ENCODE results near the gene TAC4.

TAC4 gene

GRCh38 chr17:49848019-49848473 lies at the start of gene TAC4:
TAC4 (minus strand) TSS chr17:49848069; CDS start chr17:49848017, 52 bp downstream.
- no peak for DNase-seq

- DNase-seq = no peak
These were observed 49.0 kb upstream of the TAC4 start for GRCh38 chr17:49896860-49897259.

GRCh38 chr17:49896222-49896621 lies 48.4 kb upstream of the TAC4 start:
- DNase-seq = no peak

- no peak for DNase-seq
These were observed 47.9 kb upstream of the TAC4 start for GRCh38 chr17:49895812-49896211.

GRCh38 chr17:49894761-49895160 lies 46.9 kb upstream of the TAC4 start:
- DNase-seq = no peak

- no peak for DNase-seq
These were observed 44.0 kb upstream of the TAC4 start for GRCh38 chr17:49891694-49892389.

- DNase-seq = no peak
These were observed 43.4 kb upstream of the TAC4 start for GRCh38 chr17:49891271-49891670.

- no peak for DNase-seq
These were observed 43.0 kb upstream of the TAC4 start for GRCh38 chr17:49890852-49891251.

GRCh38 chr17:49890077-49890821 lies 42.4 kb upstream of the TAC4 start:
- DNase-seq = no peak

GRCh38 chr17:49889500-49889899 lies 41.6 kb upstream of the TAC4 start:
- DNase-seq = no peak

GRCh38 chr17:49887744-49888360 lies 40.0 kb upstream of the TAC4 start:
- no peak for DNase-seq

- DNase-seq = no peak
These were observed 39.3 kb upstream of the TAC4 start for GRCh38 chr17:49887086-49887743.

- DNase-seq = no peak
These were observed 38.2 kb upstream of the TAC4 start for GRCh38 chr17:49886036-49886435.

- no peak for DNase-seq
These were observed 34.6 kb upstream of the TAC4 start for GRCh38 chr17:49882434-49882833.

GRCh38 chr17:49881054-49881402 lies 33.2 kb upstream of the TAC4 start:
- DNase-seq = no peak

- DNase-seq = peak; percentile 68
These were observed 32.6 kb upstream of the TAC4 start for GRCh38 chr17:49880291-49881053.

GRCh38 chr17:49878931-49879904 lies 31.3 kb upstream of the TAC4 start:
- DNase-seq = no peak

- DNase-seq = no peak
These were observed 27.8 kb upstream of the TAC4 start for GRCh38 chr17:49875685-49876084.

- no peak for DNase-seq
These were observed 27.0 kb upstream of the TAC4 start for GRCh38 chr17:49874911-49875310.

GRCh38 chr17:49873926-49874325 lies 26.1 kb upstream of the TAC4 start:
- DNase-seq = no peak

GRCh38 chr17:49873466-49873865 lies 25.6 kb upstream of the TAC4 start:
- DNase-seq = no peak
